Hepatocyte (in vitro differentiated cells): ENCODE measurements around the gene DNAH3.

Source experiments
- CTCF ChIP-seq: fragments of 200-600 bp; sonication (generic); IDR thresholded peaks from 2 replicates; pipeline ENCODE4 v1.5.1; 2016; ENCODE audit warnings: antibody characterized with exemption, mild to moderate bottlenecking; ENCODE audit not compliant: poor library complexity
- EZH2 ChIP-seq: fragments of 200-600 bp; sonication (generic); IDR thresholded peaks from 2 replicates; pipeline ENCODE4 v1.6.1; 2016; ENCODE audit warnings: antibody characterized with exemption, mild to moderate bottlenecking, borderline replicate concordance

- TF ChIP-seq CTCF = no peak
- no peak for TF ChIP-seq EZH2
Observed at GRCh38 chr16:21190599-21190998, 40.0 kb upstream of the DNAH3 start.
